WTC11 (cell line): ENCODE data around the gene FAM53A. TPM values are rescaled to one million over a fixed set of nuclear protein-coding genes. Genes with fewer than 3 reads are reported as not detected.
A peak's percentile ranks its signal among the peaks of the same experiment; 100 is the strongest.

Experiments
- ATAC-seq: fragments of 200-7000 bp; cut with Tn5 transposase; 2 replicates; pipeline ENCODE4 v1.10.0; 2021; ENCODE audit warnings: mild to moderate bottlenecking, moderate library complexity
- CTCF ChIA-PET: fragments of 300-600 bp; sonication (Branson Sonifier 250); formaldehyde crosslinking; loops from one replicate; lab custom pipeline; 2021; ENCODE audit warnings: antibody characterized with exemption; lab: Charles Lee
- POLR2A ChIA-PET: fragments of 350-600 bp; sonication (Branson Sonifier 250); formaldehyde crosslinking; loops from one replicate; lab custom pipeline; 2021; ENCODE audit warnings: antibody characterized with exemption; lab: Charles Lee
- DNase-seq: peaks from one replicate; pipeline ENCODE4 v3.0.0; 2021; ENCODE audit warnings: low spot score
- H3K27ac Mint-ChIP-seq: 2 replicates; pipeline ENCODE4 v1.8.0; 2021; ENCODE audit warnings: mixed read lengths
- H3K27me3 Mint-ChIP-seq: 2 replicates; pipeline ENCODE4 v1.8.0; 2021; ENCODE audit warnings: low read depth, mild to moderate bottlenecking, moderate library complexity, mixed read lengths
- H3K36me3 Mint-ChIP-seq: 2 replicates; pipeline ENCODE4 v1.8.0; 2021; ENCODE audit warnings: mixed read lengths
- H3K4me1 Mint-ChIP-seq: 2 replicates; pipeline ENCODE4 v1.8.0; 2022; ENCODE audit warnings: mixed read lengths
- H3K4me3 Mint-ChIP-seq: 2 replicates; pipeline ENCODE4 v1.8.0; 2021; ENCODE audit warnings: mild to moderate bottlenecking, moderate library complexity, mixed read lengths
- H3K9me3 Mint-ChIP-seq: 2 replicates; pipeline ENCODE4 v1.8.0; 2021; ENCODE audit warnings: mixed read lengths
- CREM ChIP-seq: sonication (generic); formaldehyde crosslinking; IDR thresholded peaks from 2 replicates; pipeline ENCODE4 v1.8.1; 2022; ENCODE audit warnings: mild to moderate bottlenecking, missing genetic modification reagents, moderate library complexity
- ELF4 ChIP-seq: sonication (generic); formaldehyde crosslinking; IDR thresholded peaks from 2 replicates; pipeline ENCODE4 v1.8.1; 2022; ENCODE audit warnings: low read depth, mild to moderate bottlenecking, moderate library complexity, missing genetic modification reagents
- EMX1 ChIP-seq: fragments of 250-450 bp; sonication (Bioruptor Pico); IDR thresholded peaks from 2 replicates; pipeline ENCODE4 v1.8.0; 2021; ENCODE audit warnings: mild to moderate bottlenecking
- GABPB1 ChIP-seq: sonication (generic); formaldehyde crosslinking; IDR thresholded peaks from 2 replicates; pipeline ENCODE4 v1.8.1; 2023; ENCODE audit warnings: mild to moderate bottlenecking, missing genetic modification reagents
- HMGA2 ChIP-seq: fragments of 250-450 bp; sonication (Bioruptor Pico); IDR thresholded peaks from 2 replicates; pipeline ENCODE4 v1.4.0; 2021; ENCODE audit warnings: mild to moderate bottlenecking, moderate library complexity
- MXD4 ChIP-seq: fragments of 250-450 bp; sonication (Bioruptor Pico); IDR thresholded peaks from 2 replicates; pipeline ENCODE4 v1.8.0; 2021; ENCODE audit warnings: mild to moderate bottlenecking, moderate library complexity, borderline replicate concordance
- NFE2L1 ChIP-seq: sonication (generic); formaldehyde crosslinking; IDR thresholded peaks from 2 replicates; pipeline ENCODE4 v1.8.1; 2023; ENCODE audit warnings: missing genetic modification reagents
- SMAD4 ChIP-seq: sonication (generic); formaldehyde crosslinking; IDR thresholded peaks from 2 replicates; pipeline ENCODE4 v1.8.0; 2022; ENCODE audit warnings: mild to moderate bottlenecking, missing genetic modification reagents
- ZNF396 ChIP-seq: fragments of 250-450 bp; sonication (Bioruptor Pico); IDR thresholded peaks from 2 replicates; pipeline ENCODE4 v1.8.0; 2021; ENCODE audit warnings: mild to moderate bottlenecking, moderate library complexity, borderline replicate concordance
- ZNF423 ChIP-seq: fragments of 250-450 bp; sonication (Bioruptor Pico); IDR thresholded peaks from 2 replicates; pipeline ENCODE4 v2.1.2; 2022; ENCODE audit warnings: mild to moderate bottlenecking, moderate library complexity
- total RNA-seq: library from RNA; stranded (reverse); gene quantifications from 3 replicates; pipeline ENCODE4 v1.2.3, GENCODE V29; 2021
- TF ChIP-seq, protein P1 (sequence below): sonication (generic); formaldehyde crosslinking; IDR thresholded peaks from 2 replicates; pipeline ENCODE4 v1.8.0; 2022; ENCODE audit warnings: missing genetic modification reagents
- TF ChIP-seq, protein P2 (sequence below): fragments of 250-450 bp; sonication (Bioruptor Pico); IDR thresholded peaks from 2 replicates; pipeline ENCODE4 v1.8.0; 2021; ENCODE audit warnings: mild to moderate bottlenecking
- TF ChIP-seq, protein P3 (sequence below): sonication (generic); formaldehyde crosslinking; IDR thresholded peaks from 2 replicates; pipeline ENCODE4 v1.8.1; 2022; ENCODE audit warnings: mild to moderate bottlenecking, missing genetic modification reagents, moderate library complexity, borderline replicate concordance
- TF ChIP-seq, protein P4 (sequence below): fragments of 250-450 bp; sonication (Bioruptor Pico); conservative IDR thresholded peaks from 2 replicates; pipeline ENCODE4 v1.9.0; 2021; ENCODE audit warnings: mild to moderate bottlenecking
- TF ChIP-seq, protein P5 (sequence below): sonication (generic); formaldehyde crosslinking; IDR thresholded peaks from 2 replicates; pipeline ENCODE4 v1.8.1; 2023; ENCODE audit warnings: mild to moderate bottlenecking, missing genetic modification reagents
- TF ChIP-seq, protein P6 (sequence below): fragments of 250-450 bp; sonication (Bioruptor Pico); IDR thresholded peaks from 2 replicates; pipeline ENCODE4 v1.9.0; 2021; ENCODE audit warnings: mild to moderate bottlenecking

The FAM53A gene
- total RNA-seq, 1 experiment from 2014 or later = 2.9 TPM

DNA sequence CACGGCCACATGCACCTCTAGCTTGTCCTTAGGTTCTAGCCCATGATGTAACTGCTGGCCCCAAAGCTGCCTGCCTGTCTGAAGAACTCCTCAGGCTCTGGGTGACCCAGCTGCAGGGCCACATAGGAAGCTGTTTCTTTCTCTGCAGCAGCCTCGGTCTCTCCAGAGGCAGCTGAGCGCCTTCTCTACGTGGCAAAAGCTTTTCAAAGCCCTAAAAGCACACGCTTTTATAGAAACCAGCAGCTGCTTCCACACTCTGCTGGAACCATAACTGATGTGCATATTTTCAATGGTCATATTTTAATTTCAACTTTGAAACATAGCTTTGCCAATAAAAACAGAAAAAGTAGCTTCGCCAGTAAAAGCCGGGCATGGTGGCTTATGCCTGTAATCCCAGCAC lies 37.4 kb downstream of the FAM53A start:
- ATAC-seq (no peak), DNase-seq (no peak)
- H3K9me3 Mint-ChIP-seq = no peaks in the 10 kb centered on the region
- H3K27ac Mint-ChIP-seq = no peak overlapping the region
- no peaks in the 10 kb centered on the region for H3K36me3 Mint-ChIP-seq
- 0 out of 2 replicates have a peak, but pooled peaks cover 6% of the 10 kb centered on the region for H3K4me1 Mint-ChIP-seq
- TF ChIP-seq ZNF423 (CRISPR knock-in tag) (no peak), EMX1 (CRISPR knock-in tag) (no peak)
- H3K27me3 Mint-ChIP-seq = no peaks in the 10 kb centered on the region
- ChIA-PET POLR2A (interaction anchor here (0.7 to 1.1 kb wide), 2 partner anchors 12 to 780 kb away, joined by 3 read pairs; no protein-coding TSS in a partner anchor), CTCF (interaction anchor here (0.9 to 1.0 kb wide), 2 partner anchors 47 to 98 kb away, joined by 3 to 4 read pairs; no protein-coding TSS in a partner anchor)
- no peak overlapping the region for H3K4me3 Mint-ChIP-seq

DNA sequence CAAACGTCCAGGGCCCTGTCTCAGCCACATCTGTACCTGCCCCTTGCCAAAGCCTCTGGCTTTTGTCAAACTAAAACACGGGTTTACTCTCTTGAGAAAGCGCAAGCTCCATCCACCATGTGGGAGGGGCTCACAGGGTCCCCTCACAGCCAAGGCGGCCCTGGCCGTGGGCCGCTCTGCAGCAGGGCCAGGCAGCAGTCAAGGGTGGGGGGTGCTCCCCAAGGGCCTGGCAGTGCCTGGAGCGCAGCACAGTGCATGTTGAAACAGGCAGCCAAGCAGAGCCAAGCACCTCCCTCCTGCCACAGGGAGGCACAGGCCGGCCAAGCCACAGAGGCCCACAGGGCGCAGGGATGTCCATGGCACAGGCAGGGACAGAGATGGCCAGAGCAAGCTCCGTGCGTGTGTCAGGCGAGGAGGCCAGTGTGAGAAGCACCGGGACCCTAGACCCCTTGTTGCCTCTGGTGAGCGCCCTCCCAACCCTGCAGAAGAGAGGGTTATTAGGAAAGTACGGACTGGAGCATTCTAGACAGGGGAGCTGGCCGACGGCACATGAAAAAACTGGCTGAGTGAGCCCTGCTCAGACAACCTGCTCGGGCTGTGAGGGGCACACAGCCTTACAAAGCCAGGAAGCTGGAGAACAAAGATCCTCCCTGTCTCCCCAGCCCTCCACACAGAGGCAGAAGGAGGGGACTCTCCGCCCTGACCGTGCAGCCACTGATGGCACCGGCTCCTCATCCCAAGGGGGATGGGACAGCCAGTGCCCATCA lies 39.0 kb downstream of the FAM53A start:
- ChIA-PET CTCF (interaction anchor here (0.6 to 1.7 kb wide), 7 partner anchors 8 to 268 kb away, joined by 3 to 14 read pairs (median 4); no protein-coding TSS in a partner anchor), POLR2A (no interaction called here)
- no peaks in the 10 kb centered on the region for H3K36me3 Mint-ChIP-seq
- H3K27me3 Mint-ChIP-seq = no peaks in the 10 kb centered on the region
- TF ChIP-seq, protein P1, sequence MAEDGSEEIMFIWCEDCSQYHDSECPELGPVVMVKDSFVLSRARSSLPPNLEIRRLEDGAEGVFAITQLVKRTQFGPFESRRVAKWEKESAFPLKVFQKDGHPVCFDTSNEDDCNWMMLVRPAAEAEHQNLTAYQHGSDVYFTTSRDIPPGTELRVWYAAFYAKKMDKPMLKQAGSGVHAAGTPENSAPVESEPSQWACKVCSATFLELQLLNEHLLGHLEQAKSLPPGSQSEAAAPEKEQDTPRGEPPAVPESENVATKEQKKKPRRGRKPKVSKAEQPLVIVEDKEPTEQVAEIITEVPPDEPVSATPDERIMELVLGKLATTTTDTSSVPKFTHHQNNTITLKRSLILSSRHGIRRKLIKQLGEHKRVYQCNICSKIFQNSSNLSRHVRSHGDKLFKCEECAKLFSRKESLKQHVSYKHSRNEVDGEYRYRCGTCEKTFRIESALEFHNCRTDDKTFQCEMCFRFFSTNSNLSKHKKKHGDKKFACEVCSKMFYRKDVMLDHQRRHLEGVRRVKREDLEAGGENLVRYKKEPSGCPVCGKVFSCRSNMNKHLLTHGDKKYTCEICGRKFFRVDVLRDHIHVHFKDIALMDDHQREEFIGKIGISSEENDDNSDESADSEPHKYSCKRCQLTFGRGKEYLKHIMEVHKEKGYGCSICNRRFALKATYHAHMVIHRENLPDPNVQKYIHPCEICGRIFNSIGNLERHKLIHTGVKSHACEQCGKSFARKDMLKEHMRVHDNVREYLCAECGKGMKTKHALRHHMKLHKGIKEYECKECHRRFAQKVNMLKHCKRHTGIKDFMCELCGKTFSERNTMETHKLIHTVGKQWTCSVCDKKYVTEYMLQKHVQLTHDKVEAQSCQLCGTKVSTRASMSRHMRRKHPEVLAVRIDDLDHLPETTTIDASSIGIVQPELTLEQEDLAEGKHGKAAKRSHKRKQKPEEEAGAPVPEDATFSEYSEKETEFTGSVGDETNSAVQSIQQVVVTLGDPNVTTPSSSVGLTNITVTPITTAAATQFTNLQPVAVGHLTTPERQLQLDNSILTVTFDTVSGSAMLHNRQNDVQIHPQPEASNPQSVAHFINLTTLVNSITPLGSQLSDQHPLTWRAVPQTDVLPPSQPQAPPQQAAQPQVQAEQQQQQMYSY = peak; percentile 97
- no peak for TF ChIP-seq SMAD4
- no peak overlapping the region for H3K4me3 Mint-ChIP-seq
- no peaks in the 10 kb centered on the region for H3K9me3 Mint-ChIP-seq
- DNase-seq (no peak), ATAC-seq (peak; percentile 81)
- H3K27ac Mint-ChIP-seq = no peak overlapping the region
- 0 out of 2 replicates have a peak, but pooled peaks cover 6% of the 10 kb centered on the region for H3K4me1 Mint-ChIP-seq

DNA sequence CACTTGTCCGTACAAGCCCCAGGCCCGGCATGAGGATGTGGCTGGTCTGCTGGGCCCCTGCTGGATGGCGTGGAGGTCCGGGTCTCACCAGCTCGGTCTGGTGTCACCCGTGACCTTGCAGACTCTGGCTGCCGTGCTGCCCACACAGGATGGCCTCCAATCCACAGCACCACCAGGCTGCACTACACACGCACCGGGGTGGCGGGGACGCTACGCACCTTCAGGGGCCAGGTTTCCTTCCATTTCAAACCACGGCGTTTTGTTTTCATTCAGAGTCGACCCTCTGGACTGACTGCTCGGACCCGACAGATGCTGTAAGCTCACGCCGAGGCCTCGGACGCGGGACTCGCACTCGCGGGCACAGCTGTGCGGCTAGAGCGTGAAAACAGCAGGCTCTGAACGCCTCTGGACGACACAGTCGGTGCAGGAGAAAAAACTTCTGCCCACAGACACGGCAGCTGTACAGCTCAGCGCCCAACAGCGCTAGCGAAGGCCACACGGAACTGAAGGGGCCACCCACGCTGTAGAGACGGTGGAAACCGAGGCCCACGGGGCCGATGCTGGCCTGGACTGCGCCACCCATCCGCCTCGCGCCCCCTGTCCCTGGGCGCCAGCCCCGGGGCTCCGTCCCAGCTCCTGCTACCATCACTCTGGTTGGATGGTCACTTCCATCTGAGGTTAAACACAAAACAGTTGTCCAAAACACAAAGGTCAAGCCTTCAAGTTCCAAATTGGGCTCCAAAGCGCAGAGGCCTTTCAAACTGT lies 40.0 kb downstream of the FAM53A start:
- no peak for ATAC-seq
- Mint-ChIP-seq H3K4me1 (0 out of 2 replicates have a peak, but pooled peaks cover 6% of the 10 kb centered on the region), H3K9me3 (no peaks in the 10 kb centered on the region), H3K36me3 (no peaks in the 10 kb centered on the region), H3K27me3 (no peaks in the 10 kb centered on the region), H3K4me3 (no peak overlapping the region), H3K27ac (no peak overlapping the region)
- POLR2A ChIA-PET = no interaction called here
- CTCF ChIA-PET = interaction anchor here (1.2 to 1.7 kb wide), 5 partner anchors 15 to 104 kb away, joined by 3 to 14 read pairs (median 6); no protein-coding TSS in a partner anchor
- no peak for DNase-seq
- TF ChIP-seq ELF4 (CRISPR knock-in tag) (no peak), HMGA2 (CRISPR knock-in tag) (no peak), NFE2L1 (CRISPR knock-in tag) (no peak), ZNF396 (CRISPR knock-in tag) (no peak), MXD4 (CRISPR knock-in tag) (no peak), GABPB1 (CRISPR knock-in tag) (no peak), CREM (CRISPR knock-in tag) (no peak)
- TF ChIP-seq, protein P2, sequence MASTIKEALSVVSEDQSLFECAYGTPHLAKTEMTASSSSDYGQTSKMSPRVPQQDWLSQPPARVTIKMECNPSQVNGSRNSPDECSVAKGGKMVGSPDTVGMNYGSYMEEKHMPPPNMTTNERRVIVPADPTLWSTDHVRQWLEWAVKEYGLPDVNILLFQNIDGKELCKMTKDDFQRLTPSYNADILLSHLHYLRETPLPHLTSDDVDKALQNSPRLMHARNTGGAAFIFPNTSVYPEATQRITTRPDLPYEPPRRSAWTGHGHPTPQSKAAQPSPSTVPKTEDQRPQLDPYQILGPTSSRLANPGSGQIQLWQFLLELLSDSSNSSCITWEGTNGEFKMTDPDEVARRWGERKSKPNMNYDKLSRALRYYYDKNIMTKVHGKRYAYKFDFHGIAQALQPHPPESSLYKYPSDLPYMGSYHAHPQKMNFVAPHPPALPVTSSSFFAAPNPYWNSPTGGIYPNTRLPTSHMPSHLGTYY = no peak
- TF ChIP-seq, protein P3, sequence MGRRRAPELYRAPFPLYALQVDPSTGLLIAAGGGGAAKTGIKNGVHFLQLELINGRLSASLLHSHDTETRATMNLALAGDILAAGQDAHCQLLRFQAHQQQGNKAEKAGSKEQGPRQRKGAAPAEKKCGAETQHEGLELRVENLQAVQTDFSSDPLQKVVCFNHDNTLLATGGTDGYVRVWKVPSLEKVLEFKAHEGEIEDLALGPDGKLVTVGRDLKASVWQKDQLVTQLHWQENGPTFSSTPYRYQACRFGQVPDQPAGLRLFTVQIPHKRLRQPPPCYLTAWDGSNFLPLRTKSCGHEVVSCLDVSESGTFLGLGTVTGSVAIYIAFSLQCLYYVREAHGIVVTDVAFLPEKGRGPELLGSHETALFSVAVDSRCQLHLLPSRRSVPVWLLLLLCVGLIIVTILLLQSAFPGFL (CRISPR knock-in tag) = no peak
- TF ChIP-seq, protein P4, sequence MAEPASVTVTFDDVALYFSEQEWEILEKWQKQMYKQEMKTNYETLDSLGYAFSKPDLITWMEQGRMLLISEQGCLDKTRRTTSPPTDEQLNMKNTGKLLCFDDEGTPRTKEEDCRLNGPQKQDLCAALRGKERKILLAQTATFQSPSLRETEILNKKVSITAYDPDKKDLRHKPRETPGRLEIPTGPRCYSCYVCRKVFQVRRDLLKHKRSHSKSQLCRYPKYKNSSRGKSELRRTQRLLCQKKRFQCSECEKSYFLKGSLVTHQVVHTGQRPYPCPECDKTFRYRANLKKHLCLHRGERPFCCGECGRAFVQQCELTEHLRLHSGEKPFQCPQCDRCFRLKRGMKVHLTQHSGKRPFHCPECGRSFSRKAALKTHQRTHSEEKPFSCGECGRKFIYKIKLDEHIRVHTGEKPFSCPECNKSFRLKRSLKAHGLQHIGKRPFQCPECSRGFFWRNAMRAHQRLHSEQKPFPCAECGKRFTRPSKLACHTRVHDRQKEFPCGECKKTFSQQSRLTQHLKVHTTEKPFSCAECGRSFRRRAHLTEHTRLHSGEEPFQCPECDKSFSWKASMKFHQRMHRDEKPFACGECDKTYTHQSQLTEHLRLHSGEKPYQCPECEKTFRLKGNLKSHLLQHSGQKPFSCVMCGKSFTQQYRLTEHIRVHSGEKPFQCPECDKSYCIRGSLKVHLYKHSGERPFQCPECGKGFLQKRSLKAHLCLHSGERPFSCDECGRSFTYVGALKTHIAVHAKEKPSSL (CRISPR knock-in tag) = no peak
- TF ChIP-seq, protein P5, sequence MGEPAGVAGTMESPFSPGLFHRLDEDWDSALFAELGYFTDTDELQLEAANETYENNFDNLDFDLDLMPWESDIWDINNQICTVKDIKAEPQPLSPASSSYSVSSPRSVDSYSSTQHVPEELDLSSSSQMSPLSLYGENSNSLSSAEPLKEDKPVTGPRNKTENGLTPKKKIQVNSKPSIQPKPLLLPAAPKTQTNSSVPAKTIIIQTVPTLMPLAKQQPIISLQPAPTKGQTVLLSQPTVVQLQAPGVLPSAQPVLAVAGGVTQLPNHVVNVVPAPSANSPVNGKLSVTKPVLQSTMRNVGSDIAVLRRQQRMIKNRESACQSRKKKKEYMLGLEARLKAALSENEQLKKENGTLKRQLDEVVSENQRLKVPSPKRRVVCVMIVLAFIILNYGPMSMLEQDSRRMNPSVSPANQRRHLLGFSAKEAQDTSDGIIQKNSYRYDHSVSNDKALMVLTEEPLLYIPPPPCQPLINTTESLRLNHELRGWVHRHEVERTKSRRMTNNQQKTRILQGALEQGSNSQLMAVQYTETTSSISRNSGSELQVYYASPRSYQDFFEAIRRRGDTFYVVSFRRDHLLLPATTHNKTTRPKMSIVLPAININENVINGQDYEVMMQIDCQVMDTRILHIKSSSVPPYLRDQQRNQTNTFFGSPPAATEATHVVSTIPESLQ (CRISPR knock-in tag) = no peak
- TF ChIP-seq, protein P6, sequence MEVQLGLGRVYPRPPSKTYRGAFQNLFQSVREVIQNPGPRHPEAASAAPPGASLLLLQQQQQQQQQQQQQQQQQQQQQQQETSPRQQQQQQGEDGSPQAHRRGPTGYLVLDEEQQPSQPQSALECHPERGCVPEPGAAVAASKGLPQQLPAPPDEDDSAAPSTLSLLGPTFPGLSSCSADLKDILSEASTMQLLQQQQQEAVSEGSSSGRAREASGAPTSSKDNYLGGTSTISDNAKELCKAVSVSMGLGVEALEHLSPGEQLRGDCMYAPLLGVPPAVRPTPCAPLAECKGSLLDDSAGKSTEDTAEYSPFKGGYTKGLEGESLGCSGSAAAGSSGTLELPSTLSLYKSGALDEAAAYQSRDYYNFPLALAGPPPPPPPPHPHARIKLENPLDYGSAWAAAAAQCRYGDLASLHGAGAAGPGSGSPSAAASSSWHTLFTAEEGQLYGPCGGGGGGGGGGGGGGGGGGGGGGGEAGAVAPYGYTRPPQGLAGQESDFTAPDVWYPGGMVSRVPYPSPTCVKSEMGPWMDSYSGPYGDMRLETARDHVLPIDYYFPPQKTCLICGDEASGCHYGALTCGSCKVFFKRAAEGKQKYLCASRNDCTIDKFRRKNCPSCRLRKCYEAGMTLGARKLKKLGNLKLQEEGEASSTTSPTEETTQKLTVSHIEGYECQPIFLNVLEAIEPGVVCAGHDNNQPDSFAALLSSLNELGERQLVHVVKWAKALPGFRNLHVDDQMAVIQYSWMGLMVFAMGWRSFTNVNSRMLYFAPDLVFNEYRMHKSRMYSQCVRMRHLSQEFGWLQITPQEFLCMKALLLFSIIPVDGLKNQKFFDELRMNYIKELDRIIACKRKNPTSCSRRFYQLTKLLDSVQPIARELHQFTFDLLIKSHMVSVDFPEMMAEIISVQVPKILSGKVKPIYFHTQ (CRISPR knock-in tag) = no peak
